ENCODE measurements around the gene ELFN1. TPM values are rescaled to one million over a fixed set of nuclear protein-coding genes. Genes with fewer than 3 reads are reported as not detected.

ELFN1 gene
- polyA plus RNA-seq, 1 donor (not counting 4 experiments of a cell fraction or from before 2014, with no cell fraction given), result 0.03 TPM

- dilution Hi-C loops (cut with MboI; ENCODE audit: extremely low pct_ligation_motif_present, low sequenced_read_pairs), result no loop called here
- FAIRE-seq (no peak), DNase-seq (ENCODE audit: low read depth, low spot score) (no peak)
- Histone ChIP-seq H3K9ac (ENCODE audit: control insufficient read depth, extremely low read depth, insufficient read depth, low read length) (no peak overlapping the region), H3K4me2 (ENCODE audit: control insufficient read depth, extremely low read depth, insufficient read depth, low read depth, low read length) (no peak overlapping the region), H3K4me1 (ENCODE audit: control insufficient read depth, extremely low read depth, insufficient read depth, low read length) (no peaks in the 10 kb centered on the region), H2AFZ (ENCODE audit: control insufficient read depth, low read length) (no peak overlapping the region), H3K27me3 (ENCODE audit: control insufficient read depth, extremely low read depth, insufficient read depth, low read length) (peaks cover 3% of the 10 kb centered on the region), H4K20me1 (ENCODE audit: control insufficient read depth, extremely low read depth, insufficient read depth, low read length) (no peaks in the 10 kb centered on the region), H3K36me3 (ENCODE audit: control insufficient read depth in 2 of 2, extremely low read depth in 1 of 2, insufficient read depth in 2 of 2, low read length in 2 of 2) (no peaks in the 10 kb centered on the region), H3K9me1 (ENCODE audit: control insufficient read depth, extremely low read depth, insufficient read depth, low read length) (no peaks in the 10 kb centered on the region), H3K79me2 (ENCODE audit: control insufficient read depth, insufficient read depth, low read length) (no peaks in the 10 kb centered on the region), H3K4me3 (ENCODE audit: control insufficient read depth in 2 of 3, extremely low read depth in 1 of 3, insufficient read depth in 2 of 3, low read depth in 1 of 3, low read length in 3 of 3) (no peak overlapping the region), H3K27ac (ENCODE audit: control insufficient read depth, insufficient read depth, low read length) (no peak overlapping the region), H3K9me3 (ENCODE audit: control insufficient read depth, low read depth, low read length) (no peaks in the 10 kb centered on the region)
- TF ChIP-seq EZH2 (IDR thresholded peaks at IDR 0.05; ENCODE audit: low read length) (no peak), CTCF (optimal IDR thresholded peaks at IDR 0.05 in 1 of 3, IDR thresholded peaks at IDR 0.05 in 1 of 3, conservative IDR thresholded peaks at IDR 0.05 in 1 of 3; ENCODE audit: extremely low read depth in 1 of 3, insufficient read depth in 2 of 3, low read length in 3 of 3) (no peak)
These were observed 30.7 kb downstream of the ELFN1 start for GRCh38 chr7:1700536-1701333.

- Histone ChIP-seq H3K36me3 (ENCODE audit: control insufficient read depth in 2 of 2, extremely low read depth in 1 of 2, insufficient read depth in 2 of 2, low read length in 2 of 2) (no peaks in the 10 kb centered on the region), H3K4me3 (ENCODE audit: control insufficient read depth in 2 of 3, extremely low read depth in 1 of 3, insufficient read depth in 2 of 3, low read depth in 1 of 3, low read length in 3 of 3) (no peak overlapping the region), H3K4me1 (ENCODE audit: control insufficient read depth, extremely low read depth, insufficient read depth, low read length) (no peaks in the 10 kb centered on the region), H3K27me3 (ENCODE audit: control insufficient read depth, extremely low read depth, insufficient read depth, low read length) (peaks cover 13% of the 10 kb centered on the region), H3K4me2 (ENCODE audit: control insufficient read depth, extremely low read depth, insufficient read depth, low read depth, low read length) (no peak overlapping the region), H3K9me1 (ENCODE audit: control insufficient read depth, extremely low read depth, insufficient read depth, low read length) (no peaks in the 10 kb centered on the region), H3K79me2 (ENCODE audit: control insufficient read depth, insufficient read depth, low read length) (no peaks in the 10 kb centered on the region), H3K27ac (ENCODE audit: control insufficient read depth, insufficient read depth, low read length) (no peak overlapping the region), H2AFZ (ENCODE audit: control insufficient read depth, low read length) (no peak overlapping the region), H4K20me1 (ENCODE audit: control insufficient read depth, extremely low read depth, insufficient read depth, low read length) (no peaks in the 10 kb centered on the region), H3K9ac (ENCODE audit: control insufficient read depth, extremely low read depth, insufficient read depth, low read length) (no peak overlapping the region), H3K9me3 (ENCODE audit: control insufficient read depth, low read depth, low read length) (no peaks in the 10 kb centered on the region)
- FAIRE-seq, result no peak
- TF ChIP-seq EZH2 (IDR thresholded peaks at IDR 0.05; ENCODE audit: low read length) (no peak), CTCF (optimal IDR thresholded peaks at IDR 0.05 in 1 of 3, IDR thresholded peaks at IDR 0.05 in 1 of 3, conservative IDR thresholded peaks at IDR 0.05 in 1 of 3; ENCODE audit: extremely low read depth in 1 of 3, insufficient read depth in 2 of 3, low read length in 3 of 3) (no peak)
- DNase-seq (ENCODE audit: low read depth, low spot score), result no peak
- dilution Hi-C loops (cut with MboI; ENCODE audit: extremely low pct_ligation_motif_present, low sequenced_read_pairs), result no loop called here
These were observed 32.6 kb downstream of the ELFN1 start for GRCh38 chr7:1702652-1703051.

All from keratinocyte (primary cell).